ENCODE measurements around the gene NPIPB8.
"Not testable (repeated sequence)": the region's sequence is repeated elsewhere in the genome, so short reads cannot be mapped to it uniquely, and the experiment has no call there.

The NPIPB8 gene

GRCh38 chr16:28637765-28638164 lies at the start of gene NPIPB8:
Gene NPIPB8, plus strand, starts transcription at chr16:28638065. Its CDS starts 296 bp downstream, at chr16:28638361.
- not testable (repeated sequence) for DNase-seq

DNA sequence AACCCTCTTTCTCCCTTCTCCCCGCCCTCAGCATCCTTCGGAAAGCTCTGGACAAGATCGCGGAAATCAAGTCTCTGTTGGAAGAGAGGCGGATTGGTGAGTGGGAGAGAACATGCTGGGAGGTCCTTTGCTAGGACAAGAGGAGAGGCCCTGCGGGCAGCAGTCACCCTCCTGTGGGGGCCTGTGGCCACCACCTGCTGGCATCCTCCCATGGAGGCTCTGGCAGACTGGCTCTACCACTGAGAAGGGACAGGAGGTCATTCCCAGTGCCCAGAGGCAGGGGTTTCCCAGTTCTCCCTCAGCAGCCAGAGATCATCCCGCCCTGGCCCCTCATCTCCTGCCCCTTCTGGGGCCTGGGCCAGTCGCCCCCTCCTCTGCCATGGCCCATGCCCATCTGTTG lies 48.8 kb upstream of the NPIPB8 start:
- no peak for DNase-seq

GRCh38 chr16:28589930-28590329 lies 47.9 kb upstream of the NPIPB8 start:
- no peak for DNase-seq

DNA sequence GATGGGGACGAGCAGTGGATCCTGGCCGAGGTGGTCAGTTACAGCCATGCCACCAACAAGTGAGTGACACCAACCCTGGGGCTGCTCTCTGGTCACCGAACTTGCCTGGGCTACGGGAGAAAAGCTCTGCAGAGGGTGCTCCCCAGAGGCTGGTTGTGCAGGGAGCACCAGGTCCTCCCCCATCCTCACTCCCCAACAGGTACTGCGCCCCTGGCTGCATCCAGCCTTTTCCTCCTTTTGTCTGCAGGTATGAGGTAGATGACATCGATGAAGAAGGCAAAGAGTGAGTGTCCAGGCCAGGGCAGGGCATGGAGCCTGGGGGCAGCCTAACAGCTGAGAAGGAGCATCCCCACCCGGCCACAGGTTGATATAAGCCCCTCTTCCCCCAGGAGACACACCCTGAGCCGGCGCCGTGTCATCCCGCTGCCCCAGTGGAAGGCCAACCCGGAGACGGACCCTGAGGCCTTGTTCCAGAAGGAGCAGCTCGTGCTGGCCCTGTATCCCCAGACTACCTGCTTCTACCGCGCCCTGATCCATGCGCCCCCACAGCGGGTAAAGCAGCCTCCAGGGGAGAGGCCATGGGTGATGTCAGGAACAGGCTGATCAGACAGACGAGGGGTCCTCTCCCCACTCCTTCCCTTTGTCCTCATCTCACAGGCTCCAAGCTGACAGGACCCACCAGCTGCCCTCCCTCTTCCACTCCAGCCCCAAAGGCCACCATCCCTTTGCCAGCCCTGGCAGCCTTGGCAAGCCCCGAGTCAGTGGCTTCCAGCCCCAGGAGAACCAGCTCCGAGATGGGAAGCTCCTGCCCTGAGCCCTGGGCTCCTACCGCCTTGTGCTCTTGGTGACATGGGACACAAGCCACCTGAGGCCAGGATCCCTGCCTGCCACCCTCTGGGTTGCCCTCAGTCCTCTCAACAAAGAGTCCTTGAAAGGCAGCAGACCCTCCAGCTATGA lies 47.2 kb upstream of the NPIPB8 start:
- no peak for DNase-seq

DNA sequence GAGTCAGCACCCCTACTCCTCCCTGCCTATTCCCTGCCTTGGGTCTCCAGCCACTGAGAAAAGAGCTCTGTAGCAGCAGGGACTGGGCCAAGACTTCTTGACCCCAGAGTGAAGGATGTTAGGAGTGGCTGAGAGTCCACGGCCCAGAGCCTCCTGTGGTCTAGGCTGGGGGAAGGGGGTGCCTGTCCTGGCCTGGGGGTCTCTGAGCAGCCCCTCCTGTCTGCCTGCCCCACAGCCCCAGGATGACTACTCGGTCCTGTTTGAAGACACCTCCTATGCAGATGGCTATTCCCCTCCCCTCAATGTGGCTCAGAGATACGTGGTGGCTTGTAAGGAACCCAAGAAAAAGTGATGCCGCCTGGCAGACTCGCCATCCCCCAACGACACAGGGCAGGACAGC lies 46.5 kb upstream of the NPIPB8 start:
- DNase-seq: no peak

DNA sequence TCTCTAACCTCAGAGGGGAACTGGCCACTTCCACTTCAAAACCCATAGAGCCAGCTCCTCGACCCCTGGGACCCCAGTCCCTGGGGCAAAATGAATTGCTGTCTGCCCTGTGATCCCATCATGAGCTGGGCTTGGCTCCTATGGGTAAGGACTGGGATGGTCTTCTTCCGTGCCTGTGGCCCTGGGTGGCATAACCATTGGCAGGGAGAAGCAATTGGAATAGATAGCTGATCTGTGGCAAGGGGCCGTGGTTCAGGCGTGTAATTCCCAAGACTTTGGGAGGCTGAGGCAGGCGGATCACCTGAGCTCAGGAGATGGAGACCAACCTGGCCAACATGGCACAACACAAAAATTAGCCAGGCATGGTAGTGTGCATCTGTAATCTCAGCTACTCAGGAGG lies 45.4 kb upstream of the NPIPB8 start:
- DNase-seq: no peak

- no peak for DNase-seq
These were observed 44.8 kb upstream of the NPIPB8 start for GRCh38 chr16:28592979-28593553.

DNA sequence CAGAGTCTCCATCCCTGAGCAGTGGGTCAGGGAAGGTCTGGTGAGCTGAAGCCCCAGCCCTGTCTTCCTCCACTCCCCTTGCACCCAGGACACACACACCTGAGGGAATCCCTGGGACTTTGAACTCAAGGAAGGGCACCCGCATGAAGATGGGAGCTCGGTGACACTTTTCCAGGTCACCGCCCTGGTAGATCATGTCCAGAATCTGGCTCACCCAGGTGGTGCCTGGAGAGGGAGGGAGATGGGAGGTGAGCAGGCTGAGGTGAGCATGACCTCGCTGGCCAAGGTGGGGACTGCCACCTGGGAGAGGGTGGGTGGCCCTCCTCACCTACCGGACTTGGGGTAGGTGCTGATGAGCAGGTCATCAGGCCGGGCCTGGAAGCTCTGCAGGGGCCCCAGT lies 42.4 kb upstream of the NPIPB8 start:
- DNase-seq: not testable (repeated sequence)

DNA sequence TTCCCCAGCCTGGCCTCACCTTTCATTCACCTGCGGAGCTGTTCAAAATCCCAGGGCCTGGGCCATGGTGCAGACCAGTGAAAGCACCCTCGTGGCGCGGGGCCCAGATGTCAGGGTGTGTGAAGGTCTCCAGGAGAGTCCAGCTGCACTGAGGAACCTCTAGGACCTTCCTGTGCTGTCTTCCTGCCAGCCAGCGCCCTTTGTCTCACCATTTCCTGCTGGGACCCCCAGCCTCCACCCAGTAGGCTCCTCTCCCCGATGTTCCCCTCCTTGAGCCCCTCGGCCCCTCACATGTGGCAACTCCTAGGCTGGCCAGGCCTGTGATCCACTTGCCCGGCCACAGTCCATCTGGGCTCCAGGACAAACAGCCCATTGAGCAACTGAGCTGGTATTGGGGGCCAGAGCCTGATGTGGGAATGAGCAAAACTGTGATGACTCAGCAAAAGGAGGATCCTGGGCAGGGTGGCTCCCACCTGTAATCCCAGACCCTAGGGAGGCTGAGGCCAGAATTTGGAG lies 41.7 kb upstream of the NPIPB8 start:
- no peak for DNase-seq

- no peak for DNase-seq
These were observed 40.8 kb upstream of the NPIPB8 start, which contains the start of gene SULT1A2 for GRCh38 chr16:28596840-28597691. Gene SULT1A2, minus strand, starts transcription at chr16:28597050. Its CDS starts 1,120 bp downstream, at chr16:28595930.

GRCh38 chr16:28597692-28598261 lies 40.1 kb upstream of the NPIPB8 start:
- no peak for DNase-seq

DNA sequence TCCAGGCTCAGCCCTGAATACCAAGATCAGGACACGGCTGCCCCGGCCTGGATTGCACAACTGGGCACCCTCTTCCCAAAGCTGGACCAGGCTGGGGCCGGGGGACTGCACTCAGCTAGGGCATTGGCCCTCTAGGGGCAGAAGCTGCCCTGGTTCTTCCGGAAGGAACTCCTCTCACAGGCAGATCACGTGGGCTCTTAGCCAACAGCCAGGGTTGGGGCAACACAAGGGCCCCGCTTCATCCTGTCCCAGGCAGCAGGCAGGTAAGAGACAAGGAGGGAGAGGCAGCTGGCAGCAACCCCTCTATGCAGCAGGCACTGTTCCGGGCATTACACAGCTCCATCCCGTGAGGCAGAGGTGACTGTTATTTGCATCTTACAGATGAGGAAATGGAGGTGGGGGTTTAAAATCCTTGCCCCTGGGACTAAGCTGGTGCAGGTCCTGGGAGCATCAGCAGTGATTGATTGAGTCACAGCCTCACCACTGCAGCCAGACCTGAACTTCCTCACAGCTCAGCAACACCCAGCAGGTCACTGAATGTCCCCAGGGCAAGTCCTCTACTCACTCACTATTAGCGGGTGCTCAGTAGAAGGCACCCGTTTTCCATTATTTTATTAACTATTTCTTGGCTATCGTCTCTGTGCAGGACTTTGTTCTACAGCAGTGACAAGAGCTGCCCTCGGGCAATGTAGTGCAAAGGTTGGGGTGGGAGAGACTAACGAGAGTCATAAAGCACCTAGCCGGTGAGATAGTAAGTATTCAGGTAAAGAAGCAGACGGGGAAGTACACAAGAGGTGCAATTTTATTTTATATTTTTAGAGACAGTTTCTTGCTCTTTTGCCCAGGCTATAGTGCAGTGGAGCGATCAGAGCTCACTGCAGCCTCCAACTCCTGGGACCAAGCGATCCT lies 38.2 kb upstream of the NPIPB8 start:
- not testable (repeated sequence) for DNase-seq

DNA sequence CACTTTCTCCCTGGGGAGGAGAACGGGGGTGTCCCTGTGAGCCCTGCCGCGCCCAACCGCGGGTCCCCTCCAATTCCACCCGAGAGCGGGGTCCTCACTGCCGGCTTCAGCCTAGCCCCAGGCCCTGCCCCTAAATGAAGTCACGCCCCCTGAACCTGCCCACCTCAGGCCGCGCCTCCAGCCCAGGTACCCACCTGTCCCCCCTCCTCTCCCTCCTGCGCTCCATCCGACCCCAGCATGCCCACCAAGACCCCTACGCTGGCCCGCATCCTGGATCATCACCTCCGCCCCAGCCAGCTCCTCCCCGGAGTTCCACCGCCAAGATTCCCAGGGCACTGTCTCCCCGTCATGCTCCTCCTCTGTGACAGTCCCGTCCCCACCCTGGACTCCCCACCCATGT lies 36.9 kb upstream of the NPIPB8 start:
- not testable (repeated sequence) for DNase-seq

DNA sequence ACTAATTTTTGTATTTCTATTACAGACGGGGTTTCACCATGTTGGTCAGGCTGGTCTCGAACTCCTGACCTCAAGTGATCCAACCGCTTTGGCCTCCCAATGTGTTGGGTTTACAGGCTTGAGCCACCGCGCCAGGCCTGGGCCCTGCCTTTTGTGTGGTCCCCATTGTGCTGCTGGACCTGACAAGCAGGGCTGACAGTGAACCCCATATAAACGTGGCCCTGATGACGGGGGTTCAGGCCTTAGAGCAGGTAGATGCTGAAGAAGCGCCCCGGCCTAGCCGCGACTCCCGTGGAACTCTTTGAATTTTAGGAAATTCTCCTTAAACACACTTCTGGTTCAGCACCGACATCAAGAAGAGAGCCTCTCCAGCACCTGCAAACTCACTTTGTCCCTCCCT lies 36.3 kb upstream of the NPIPB8 start:
- DNase-seq: not testable (repeated sequence)

GRCh38 chr16:28602062-28602461 lies 35.8 kb upstream of the NPIPB8 start:
- DNase-seq: not testable (repeated sequence)

DNA sequence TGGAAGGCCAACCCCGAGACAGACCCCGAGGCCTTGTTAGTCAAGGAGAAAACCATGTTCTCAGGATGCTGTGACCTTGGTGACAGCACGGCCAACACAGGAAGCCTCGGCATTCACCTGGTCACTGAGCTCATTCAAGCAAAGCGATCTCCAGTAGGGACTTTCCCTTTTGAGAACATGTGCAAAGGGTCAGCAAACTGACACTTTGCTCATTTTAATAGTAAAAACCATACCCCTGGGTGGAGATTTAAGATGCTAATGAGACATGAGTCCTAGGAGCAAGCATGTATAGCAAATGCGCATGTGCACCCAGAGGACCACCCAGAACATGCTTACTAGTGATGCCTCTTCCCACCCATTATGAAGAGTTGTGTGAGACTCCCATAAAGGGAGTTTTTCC lies 35.3 kb upstream of the NPIPB8 start:
- no peak for DNase-seq

DNA sequence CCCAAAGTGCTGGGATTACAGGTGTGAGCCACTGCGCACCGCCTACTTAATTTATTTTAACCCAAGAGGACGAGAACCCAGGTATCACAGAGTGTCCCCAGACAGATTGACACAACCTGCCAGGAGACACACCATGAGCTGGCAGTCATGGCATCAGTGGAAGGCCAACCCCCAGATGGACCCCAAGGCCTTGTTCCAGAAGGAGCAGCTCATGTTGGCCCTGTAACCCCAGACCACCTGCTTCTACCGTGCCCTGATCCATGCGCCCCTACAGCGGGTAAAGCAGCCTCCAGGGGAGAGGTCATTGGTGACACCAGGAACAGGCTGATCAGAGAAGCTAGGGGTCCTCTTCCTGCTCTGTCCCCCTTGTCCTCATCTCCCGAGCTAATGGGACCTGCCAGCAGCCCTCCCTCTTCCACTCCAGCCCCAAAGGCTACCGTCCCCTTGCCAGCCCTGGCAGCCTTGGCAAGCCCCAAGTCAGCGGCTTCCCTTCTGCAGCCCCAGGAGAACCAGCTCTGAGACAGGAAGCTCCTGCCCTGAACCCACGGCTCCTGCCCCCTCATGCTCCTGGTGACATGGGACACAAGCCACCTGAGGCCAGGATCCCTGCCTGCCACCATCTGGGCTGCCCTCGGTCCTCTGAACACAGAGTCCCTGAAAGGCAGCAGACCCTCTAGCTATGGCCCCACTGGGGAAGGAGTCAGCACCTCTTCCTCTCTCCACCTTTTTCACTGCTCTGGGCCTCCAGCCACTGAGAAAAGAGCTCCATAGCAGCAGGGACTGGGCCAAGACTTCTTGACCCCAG lies 34.3 kb upstream of the NPIPB8 start:
- no peak for DNase-seq

DNA sequence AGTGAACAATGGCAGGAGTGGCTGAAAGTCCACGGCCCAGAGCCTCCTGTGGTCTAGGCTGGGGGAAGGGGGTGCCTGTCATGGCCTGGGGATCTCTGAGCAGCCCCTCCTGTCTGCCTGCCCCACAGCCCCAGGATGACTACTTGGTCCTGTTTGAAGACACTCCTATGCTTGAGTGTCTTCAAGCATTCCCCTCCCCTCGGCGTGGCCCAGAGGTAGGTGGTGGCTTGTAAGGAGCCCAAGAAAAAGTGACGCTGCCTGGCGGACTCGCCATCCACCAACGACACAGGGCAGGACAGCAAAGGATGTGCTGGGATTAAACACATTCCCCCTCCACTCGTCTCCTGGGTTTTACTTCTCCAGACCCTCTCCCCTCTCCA lies 33.7 kb upstream of the NPIPB8 start:
- no peak for DNase-seq

Measured in nucleus accumbens (tissue), 56 donors.